ENCODE data around the gene RSAD2.

GRCh38 chr2:6937157-6937556, 59.6 kb downstream of the RSAD2 start:
- no peak for TF ChIP-seq EZH2 (IDR thresholded peaks at IDR 0.05; ENCODE audit: low read depth)
- TF ChIP-seq, protein P1, sequence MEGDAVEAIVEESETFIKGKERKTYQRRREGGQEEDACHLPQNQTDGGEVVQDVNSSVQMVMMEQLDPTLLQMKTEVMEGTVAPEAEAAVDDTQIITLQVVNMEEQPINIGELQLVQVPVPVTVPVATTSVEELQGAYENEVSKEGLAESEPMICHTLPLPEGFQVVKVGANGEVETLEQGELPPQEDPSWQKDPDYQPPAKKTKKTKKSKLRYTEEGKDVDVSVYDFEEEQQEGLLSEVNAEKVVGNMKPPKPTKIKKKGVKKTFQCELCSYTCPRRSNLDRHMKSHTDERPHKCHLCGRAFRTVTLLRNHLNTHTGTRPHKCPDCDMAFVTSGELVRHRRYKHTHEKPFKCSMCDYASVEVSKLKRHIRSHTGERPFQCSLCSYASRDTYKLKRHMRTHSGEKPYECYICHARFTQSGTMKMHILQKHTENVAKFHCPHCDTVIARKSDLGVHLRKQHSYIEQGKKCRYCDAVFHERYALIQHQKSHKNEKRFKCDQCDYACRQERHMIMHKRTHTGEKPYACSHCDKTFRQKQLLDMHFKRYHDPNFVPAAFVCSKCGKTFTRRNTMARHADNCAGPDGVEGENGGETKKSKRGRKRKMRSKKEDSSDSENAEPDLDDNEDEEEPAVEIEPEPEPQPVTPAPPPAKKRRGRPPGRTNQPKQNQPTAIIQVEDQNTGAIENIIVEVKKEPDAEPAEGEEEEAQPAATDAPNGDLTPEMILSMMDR (conservative IDR thresholded peaks at IDR 0.05), result no peak

Measured in PC-9 (cell line).